GM13976 (cell line): ENCODE measurements around the gene HMGCS2.

Source experiments
- DNase-seq: peaks from one replicate; pipeline ENCODE4 v3.0.0; 2012; ENCODE audit warnings: low spot score
- in situ Hi-C: fragments of 300-500 bp; cut with MboI; formaldehyde crosslinking; loops from one replicate; pipeline ENCODE4 v1.12.0; 2022; ENCODE audit warnings: low sequenced_read_pairs, mixed read lengths, inconsistent platforms; ENCODE audit not compliant: unreplicated experiment
- TF ChIP-seq, protein P1 (sequence below): IDR thresholded peaks from 2 replicates; pipeline ENCODE4 v1.5.1; 2012; ENCODE audit warnings: borderline replicate concordance, mild to moderate bottlenecking; ENCODE audit not compliant: insufficient read depth; ENCODE audit errors: extremely low read depth, missing control alignments, control extremely low read depth

HMGCS2 gene

DNA sequence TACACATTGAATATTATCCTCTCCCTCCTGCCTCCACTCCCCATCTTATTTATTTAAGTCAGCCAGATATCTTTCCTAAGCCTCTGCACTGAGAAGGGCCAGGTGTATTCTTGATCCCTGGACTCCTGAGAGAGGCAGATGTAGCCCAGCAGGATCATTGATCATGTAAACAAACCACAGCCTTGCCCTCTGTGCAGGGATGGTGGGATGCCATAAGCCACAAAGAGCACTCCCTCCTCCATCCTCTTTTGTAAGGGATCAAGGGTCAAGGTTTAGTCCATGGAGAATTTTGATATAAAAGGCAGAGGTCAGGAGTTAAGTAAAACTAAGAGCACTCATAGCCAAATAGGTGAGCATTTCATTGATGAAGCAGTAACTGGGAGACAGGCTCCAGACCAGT, 39.7 kb downstream of the HMGCS2 start:
- TF ChIP-seq, protein P1, sequence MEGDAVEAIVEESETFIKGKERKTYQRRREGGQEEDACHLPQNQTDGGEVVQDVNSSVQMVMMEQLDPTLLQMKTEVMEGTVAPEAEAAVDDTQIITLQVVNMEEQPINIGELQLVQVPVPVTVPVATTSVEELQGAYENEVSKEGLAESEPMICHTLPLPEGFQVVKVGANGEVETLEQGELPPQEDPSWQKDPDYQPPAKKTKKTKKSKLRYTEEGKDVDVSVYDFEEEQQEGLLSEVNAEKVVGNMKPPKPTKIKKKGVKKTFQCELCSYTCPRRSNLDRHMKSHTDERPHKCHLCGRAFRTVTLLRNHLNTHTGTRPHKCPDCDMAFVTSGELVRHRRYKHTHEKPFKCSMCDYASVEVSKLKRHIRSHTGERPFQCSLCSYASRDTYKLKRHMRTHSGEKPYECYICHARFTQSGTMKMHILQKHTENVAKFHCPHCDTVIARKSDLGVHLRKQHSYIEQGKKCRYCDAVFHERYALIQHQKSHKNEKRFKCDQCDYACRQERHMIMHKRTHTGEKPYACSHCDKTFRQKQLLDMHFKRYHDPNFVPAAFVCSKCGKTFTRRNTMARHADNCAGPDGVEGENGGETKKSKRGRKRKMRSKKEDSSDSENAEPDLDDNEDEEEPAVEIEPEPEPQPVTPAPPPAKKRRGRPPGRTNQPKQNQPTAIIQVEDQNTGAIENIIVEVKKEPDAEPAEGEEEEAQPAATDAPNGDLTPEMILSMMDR: no peak
- in situ Hi-C loops: no loop called here
- no peak for DNase-seq

DNA sequence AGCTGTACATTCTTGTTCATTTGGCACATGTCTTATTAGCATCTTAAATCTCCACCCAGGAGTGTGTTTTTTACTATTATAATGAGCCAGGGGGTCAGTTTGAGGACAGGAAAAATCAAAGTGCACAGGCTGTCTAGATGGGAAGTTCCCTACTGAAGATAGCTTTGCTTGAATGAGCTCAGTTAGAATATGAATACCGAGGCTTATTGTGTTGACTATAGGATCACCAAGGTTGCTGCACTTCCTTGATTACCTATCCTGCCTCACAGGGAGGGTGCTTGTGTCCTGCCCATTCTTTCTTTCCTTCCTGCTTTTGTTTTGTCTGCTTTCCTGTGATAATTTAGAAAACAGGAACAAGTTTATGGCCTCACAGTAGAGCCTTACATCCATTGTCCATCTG, 40.7 kb downstream of the HMGCS2 start:
- TF ChIP-seq, protein P1: no peak
- in situ Hi-C loops: no loop called here
- DNase-seq: no peak

DNA sequence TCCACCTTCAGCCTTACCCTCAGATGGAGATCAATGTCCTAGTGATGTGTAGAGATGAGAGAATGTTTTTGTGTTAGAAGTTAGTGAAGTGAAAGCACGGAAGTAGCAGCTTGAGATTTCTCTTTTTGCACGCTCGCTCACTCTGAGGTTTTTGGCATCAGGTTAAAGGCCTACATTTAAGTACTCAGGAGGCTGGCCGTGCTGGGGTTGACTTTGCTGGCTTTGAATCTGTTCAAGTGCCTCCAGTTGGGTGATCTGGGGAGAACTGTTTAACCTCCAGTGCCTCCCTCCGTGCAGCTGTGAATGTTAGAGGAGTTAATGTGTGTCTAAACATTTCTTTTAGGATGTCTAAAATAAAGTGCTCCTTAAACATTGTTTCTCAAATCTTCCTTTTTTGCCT, 43.1 kb downstream of the HMGCS2 start:
- DNase-seq: no peak
- in situ Hi-C loops: no loop called here
- TF ChIP-seq, protein P1: no peak

DNA sequence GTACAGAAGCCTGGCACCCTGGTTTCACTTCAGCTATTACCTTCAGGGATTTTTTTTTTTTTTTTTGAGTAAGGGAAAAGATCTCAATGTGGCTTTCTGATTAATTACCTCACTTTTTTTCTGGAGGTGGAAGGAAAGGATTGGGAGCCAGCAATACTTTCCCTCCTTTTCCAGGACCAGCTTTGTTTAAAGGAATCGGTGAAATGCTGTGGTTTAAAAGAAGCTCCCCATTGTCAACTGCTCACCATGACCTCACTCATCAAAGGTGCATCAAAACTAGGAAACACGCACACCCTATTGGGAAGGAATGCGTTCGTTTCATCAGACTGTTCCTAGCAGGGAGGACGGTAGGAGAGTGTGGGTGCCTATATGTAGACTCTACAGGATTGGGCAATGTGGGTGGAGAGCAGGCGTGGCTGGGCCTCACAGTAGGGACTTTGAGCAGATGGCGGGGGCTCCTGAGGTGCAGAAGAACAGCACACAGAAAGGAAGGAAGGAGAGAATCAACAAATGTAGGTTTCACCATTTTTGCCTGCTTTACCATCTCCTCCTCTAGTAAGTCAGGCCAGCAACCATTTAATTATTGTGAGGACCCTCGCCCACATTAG, 44.0 kb downstream of the HMGCS2 start:
- DNase-seq: no peak
- TF ChIP-seq, protein P1: no peak
- in situ Hi-C loops: no loop called here

DNA sequence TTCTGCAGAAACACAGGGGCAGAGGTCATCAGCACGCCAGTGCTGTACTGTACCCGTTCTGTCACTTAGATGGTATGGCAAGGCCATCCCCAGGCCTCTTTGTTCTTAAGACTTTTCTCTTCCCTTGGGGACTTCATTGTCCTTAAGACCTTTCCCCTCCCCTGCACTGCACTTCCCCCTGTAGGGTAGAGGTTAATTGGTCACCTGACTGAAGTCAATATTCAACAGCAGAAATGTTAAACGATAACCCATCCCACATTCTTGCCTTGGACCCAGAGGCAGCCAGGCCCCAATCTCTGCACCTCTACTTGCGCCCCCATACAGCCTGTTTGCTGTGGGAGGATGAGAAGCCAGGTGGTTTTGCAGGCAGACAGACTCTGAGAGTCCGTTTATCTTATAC, 46.8 kb downstream of the HMGCS2 start:
- DNase-seq: no peak
- in situ Hi-C loops: no loop called here
- TF ChIP-seq, protein P1: no peak

DNA sequence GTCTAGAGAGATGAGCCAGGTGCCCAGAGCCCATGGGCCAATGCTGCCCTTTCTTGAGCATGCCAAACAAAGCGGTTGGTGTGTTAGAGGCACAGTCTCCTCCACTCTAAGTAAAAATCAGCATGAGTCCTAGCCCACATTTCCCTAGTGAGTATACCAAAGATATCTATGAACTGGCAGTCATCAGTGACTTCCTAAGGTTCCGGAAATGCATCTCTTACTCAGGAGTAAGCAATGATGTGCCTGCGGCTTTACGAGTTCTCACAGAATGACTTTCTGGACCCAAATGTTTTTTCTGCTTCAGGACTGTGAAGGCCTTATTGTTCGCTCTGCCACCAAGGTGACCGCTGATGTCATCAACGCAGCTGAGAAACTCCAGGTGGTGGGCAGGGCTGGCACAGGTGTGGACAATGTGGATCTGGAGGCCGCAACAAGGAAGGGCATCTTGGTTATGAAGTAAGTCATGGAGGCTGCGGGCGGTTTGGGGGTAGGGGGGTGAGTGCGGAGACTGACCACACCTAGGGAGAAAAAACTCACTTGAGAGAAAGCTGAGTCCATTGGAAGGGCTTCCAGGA, 47.8 kb downstream of the HMGCS2 start:
- in situ Hi-C loops: no loop called here
- TF ChIP-seq, protein P1: no peak
- DNase-seq: no peak
